ENCODE data around the gene UQCRC1.

- TF ChIP-seq ASH2L (IDR thresholded peaks at IDR 0.05; ENCODE audit: low read length) (no peak), BRCA1 (IDR thresholded peaks at IDR 0.05; ENCODE audit: low read depth, low read length) (no peak), RAD21 (IDR thresholded peaks at IDR 0.05 in 1 of 2, conservative IDR thresholded peaks at IDR 0.05 in 1 of 2; ENCODE audit: low read depth in 2 of 2, low read length in 2 of 2) (no peak), JUN (IDR thresholded peaks at IDR 0.05; ENCODE audit: low read depth, low read length) (no peak), EGR1 (IDR thresholded peaks at IDR 0.05; ENCODE audit: borderline replicate concordance, low read depth, low read length) (no peak), ZNF274 (IDR thresholded peaks at IDR 0.05; ENCODE audit: borderline replicate concordance, extremely low read depth, low read length) (no peak), CTCF (IDR thresholded peaks at IDR 0.05; ENCODE audit: control extremely low read depth in 1 of 3, insufficient read depth in 1 of 3, low read depth in 1 of 3, low read length in 3 of 3) (no peak), SRF (IDR thresholded peaks at IDR 0.05; ENCODE audit: low read depth, low read length) (no peak), JUND (IDR thresholded peaks at IDR 0.05; ENCODE audit: low read length) (no peak), ATF3 (IDR thresholded peaks at IDR 0.05; ENCODE audit: insufficient read depth, low read depth, low read length) (no peak), RXRA (IDR thresholded peaks at IDR 0.05; ENCODE audit: insufficient read depth, low read depth, low read length) (no peak), BACH1 (IDR thresholded peaks at IDR 0.05; ENCODE audit: low read length) (no peak), CHD2 (IDR thresholded peaks at IDR 0.05; ENCODE audit: low read length) (no peak)
Observed at GRCh38 chr3:48591886-48592518, 17.4 kb downstream of the UQCRC1 start.

Data from H1 (cell line).